Activated CD4-positive, alpha-beta T cell treated with anti-CD3 and anti-CD28 coated beads for 1 hour (primary cell): ENCODE data around the gene EXOC3L1.

Source experiments
- DNase-seq: peaks from one replicate; pipeline ENCODE4 v3.0.0-alpha.2; 2020

EXOC3L1 gene

GRCh38 chr16:67163164-67163998 is 26.6 kb downstream of the EXOC3L1 start:
- DNase-seq = no peak

GRCh38 chr16:67162506-67163163 is 27.3 kb downstream of the EXOC3L1 start:
- DNase-seq = no peak

- no peak for DNase-seq
These were observed 28.3 kb downstream of the EXOC3L1 start for GRCh38 chr16:67161595-67162058.

- peak; percentile 77 for DNase-seq
These were observed 31.0 kb downstream of the EXOC3L1 start for GRCh38 chr16:67158637-67159600.

- DNase-seq = no peak
These were observed 31.9 kb downstream of the EXOC3L1 start for GRCh38 chr16:67157892-67158635.

- DNase-seq = no peak
These were observed 32.7 kb downstream of the EXOC3L1 start for GRCh38 chr16:67157106-67157748.

- DNase-seq = no peak
These were observed 33.6 kb downstream of the EXOC3L1 start for GRCh38 chr16:67156143-67156844.

- DNase-seq = peak; percentile 68
These were observed 34.4 kb downstream of the EXOC3L1 start for GRCh38 chr16:67155295-67156142.

GRCh38 chr16:67154578-67155294 is 35.2 kb downstream of the EXOC3L1 start:
- no peak for DNase-seq

- DNase-seq = no peak
These were observed 38.4 kb downstream of the EXOC3L1 start for GRCh38 chr16:67151431-67152097.

- DNase-seq = no peak
These were observed 39.0 kb downstream of the EXOC3L1 start, which contains the start of gene B3GNT9 for GRCh38 chr16:67150833-67151396. B3GNT9 (minus strand) TSS chr16:67150998; CDS start chr16:67150485, 513 bp downstream.

GRCh38 chr16:67150047-67150832 is 39.7 kb downstream of the EXOC3L1 start:
- DNase-seq = no peak

GRCh38 chr16:67149276-67150046 is 40.5 kb downstream of the EXOC3L1 start:
- DNase-seq = no peak

- no peak for DNase-seq
These were observed 41.2 kb downstream of the EXOC3L1 start for GRCh38 chr16:67148656-67149275.

GRCh38 chr16:67148221-67148620 is 41.7 kb downstream of the EXOC3L1 start:
- no peak for DNase-seq
